ENCODE results near the gene BCKDHA.

DNA sequence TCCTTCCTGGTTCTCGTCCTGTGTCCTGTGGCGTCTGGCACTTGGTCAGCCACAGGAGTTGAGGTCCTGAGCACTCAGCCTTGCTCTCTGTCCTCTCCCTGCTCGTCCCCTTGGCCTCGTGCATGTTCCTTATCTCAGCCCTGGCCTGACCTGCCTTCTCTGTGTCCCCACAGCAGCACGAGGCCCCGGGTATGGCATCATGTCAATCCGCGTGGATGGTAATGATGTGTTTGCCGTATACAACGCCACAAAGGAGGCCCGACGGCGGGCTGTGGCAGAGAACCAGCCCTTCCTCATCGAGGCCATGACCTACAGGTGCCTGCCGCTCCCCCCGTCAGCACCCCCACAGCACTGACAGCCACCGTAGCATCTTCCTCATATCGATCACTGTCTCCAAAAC lies 24.8 kb downstream of the BCKDHA start:
- TF ChIP-seq CTCF (IDR thresholded peaks at IDR 0.05; ENCODE audit: insufficient read depth, low read length, poor library complexity, severe bottlenecking) (no peak), EZH2phosphoT487 (conservative IDR thresholded peaks at IDR 0.05; ENCODE audit: low read length) (no peak)
